MCF 10A (cell line): ENCODE measurements around the gene TIA1. TPM values are rescaled to one million over a fixed set of nuclear protein-coding genes. Genes with fewer than 3 reads are reported as not detected.
A peak's percentile ranks its signal among the peaks of the same experiment; 100 is the strongest.

Source experiments
- BruUV-seq: library from RNA; stranded (reverse); fragments of 400-500 nt; replicated peaks from 2 replicates; lab custom pipeline; 2021; lab: Mats Ljungman, UMichigan
- CTCF ChIA-PET: fragments of 300-600 bp; sonication (Branson Sonifier 250); formaldehyde crosslinking; extraction: SDS; loops from one replicate; lab custom pipeline; 2021; ENCODE audit warnings: antibody characterized with exemption, inconsistent platforms; lab: Yijun Ruan, JAX
- POLR2A ChIA-PET: fragments of 300-600, 350-650 bp; sonication (Branson Sonifier 250); formaldehyde crosslinking; extraction: SDS; loops from one replicate; lab custom pipeline; 2020; ENCODE audit warnings: antibody characterized with exemption, inconsistent platforms; lab: Yijun Ruan, JAX
- DNase-seq: peaks from one replicate; pipeline ENCODE4 v3.0.0-alpha.2; 2018; ENCODE audit not compliant: unreplicated experiment
- H3K27ac Mint-ChIP-seq: one replicate; pipeline ENCODE4 v1.8.0; 2022; ENCODE audit warnings: mild to moderate bottlenecking, low read depth, mixed read lengths; ENCODE audit not compliant: unreplicated experiment
- H3K27me3 Mint-ChIP-seq: one replicate; pipeline ENCODE4 v1.8.0; 2022; ENCODE audit warnings: mixed read lengths; ENCODE audit not compliant: insufficient read depth, unreplicated experiment
- H3K36me3 Mint-ChIP-seq: one replicate; pipeline ENCODE4 v1.8.0; 2022; ENCODE audit warnings: mild to moderate bottlenecking, moderate library complexity, mixed read lengths; ENCODE audit not compliant: insufficient read depth, unreplicated experiment
- H3K4me1 Mint-ChIP-seq: one replicate; pipeline ENCODE4 v1.8.0; 2022; ENCODE audit warnings: mixed read lengths; ENCODE audit not compliant: insufficient read depth, unreplicated experiment
- H3K4me3 Mint-ChIP-seq: one replicate; pipeline ENCODE4 v1.8.0; 2022; ENCODE audit warnings: mild to moderate bottlenecking, moderate library complexity, mixed read lengths; ENCODE audit not compliant: unreplicated experiment
- H3K9me3 Mint-ChIP-seq: one replicate; pipeline ENCODE4 v1.8.0; 2022; ENCODE audit warnings: mixed read lengths; ENCODE audit not compliant: unreplicated experiment
- CTCF ChIP-seq: fragments of 200-600 bp; IDR thresholded peaks from one replicate; pipeline ENCODE4 v1.8.0; 2022; ENCODE audit warnings: antibody characterized with exemption, mild to moderate bottlenecking; ENCODE audit not compliant: unreplicated experiment
- intact Hi-C: fragments of 100-400 bp; cut with micrococcal nuclease; formaldehyde crosslinking; loops from 2 replicates; pipeline ENCODE4 v1.14.1; 2022
- total RNA-seq: library from RNA; stranded (reverse); gene quantifications from 2 replicates; pipeline ENCODE4 v1.2.3, GENCODE V29; 2022

The TIA1 gene
- total RNA-seq, 1 experiment from 2014 or later: 75.7 TPM

- Mint-ChIP-seq H3K4me3 (peak overlapping the region; percentile 82), H3K27me3 (no peaks in the 10 kb centered on the region), H3K27ac (peak overlapping the region; percentile 86), H3K9me3 (no peaks in the 10 kb centered on the region), H3K4me1 (peaks cover 15% of the 10 kb centered on the region), H3K36me3 (peaks cover 15% of the 10 kb centered on the region)
- CTCF ChIA-PET: interaction anchor here (0.5 kb wide), 1 partner anchor 324 kb away, joined by 3 read pairs; no protein-coding TSS in a partner anchor
- peak; percentile 37 for DNase-seq
- TF ChIP-seq CTCF: no peak
- POLR2A ChIA-PET: interaction anchor here (0.7 to 4.1 kb wide), 22 partner anchors 9 to 1108 kb away, joined by 3 to 47 read pairs (median 6); partner anchors contain the start of genes C2orf42, MXD1, NAGK and PCYOX1
- BruUV-seq: no TSS peak
- intact Hi-C loops: loop anchor here (1.0 to 5.0 kb wide), 4 partner anchors 45 to 333 kb away; partner anchors contain the start of genes MXD1, PCBP1 and SNRPG
Observed at GRCh38 chr2:70247364-70248180, 856 bp downstream of the TIA1 start.

GRCh38 chr2:70243806-70244584, 4.4 kb downstream of the TIA1 start:
- no peaks in the 10 kb centered on the region for H3K9me3 Mint-ChIP-seq
- intact Hi-C loops: no loop called here
- no peak overlapping the region for H3K4me3 Mint-ChIP-seq
- ChIA-PET POLR2A (interaction anchor here (0.5 to 1.1 kb wide), 2 partner anchors 91 to 328 kb away, joined by 3 read pairs; no protein-coding TSS in a partner anchor), CTCF (interaction anchor here (1.0 kb wide), 1 partner anchor 24 kb away, joined by 3 read pairs; no protein-coding TSS in a partner anchor)
- peaks cover 28% of the 10 kb centered on the region for H3K36me3 Mint-ChIP-seq
- no peaks in the 10 kb centered on the region for H3K27me3 Mint-ChIP-seq
- no TSS peak for BruUV-seq
- TF ChIP-seq CTCF: no peak
- H3K27ac Mint-ChIP-seq: peak overlapping the region; percentile 5
- DNase-seq: no peak
- H3K4me1 Mint-ChIP-seq: peaks cover 15% of the 10 kb centered on the region

- TF ChIP-seq CTCF: no peak
- intact Hi-C loops: no loop called here
- H3K9me3 Mint-ChIP-seq: no peaks in the 10 kb centered on the region
- H3K36me3 Mint-ChIP-seq: peaks cover 30% of the 10 kb centered on the region
- no peak overlapping the region for H3K27ac Mint-ChIP-seq
- CTCF ChIA-PET: interaction anchor here (1.0 kb wide), 1 partner anchor 22 kb away, joined by 3 read pairs; no protein-coding TSS in a partner anchor
- POLR2A ChIA-PET: interaction anchor here (0.7 to 1.0 kb wide), 2 partner anchors 31 to 51 kb away, joined by 3 read pairs; partner anchors contain the start of gene SNRPG
- BruUV-seq: no TSS peak
- H3K4me1 Mint-ChIP-seq: peaks cover 15% of the 10 kb centered on the region
- no peak overlapping the region for H3K4me3 Mint-ChIP-seq
- no peak for DNase-seq
- no peaks in the 10 kb centered on the region for H3K27me3 Mint-ChIP-seq
Observed at GRCh38 chr2:70242552-70242951, 5.9 kb downstream of the TIA1 start.

- CTCF ChIA-PET: no interaction called here
- no peak overlapping the region for H3K4me3 Mint-ChIP-seq
- POLR2A ChIA-PET: interaction anchor here (0.5 to 1.1 kb wide), 2 partner anchors 42 to 354 kb away, joined by 3 read pairs; no protein-coding TSS in a partner anchor
- peaks cover 16% of the 10 kb centered on the region for H3K4me1 Mint-ChIP-seq
- H3K9me3 Mint-ChIP-seq: no peaks in the 10 kb centered on the region
- no TSS peak for BruUV-seq
- peaks cover 36% of the 10 kb centered on the region for H3K36me3 Mint-ChIP-seq
- no peak for TF ChIP-seq CTCF
- DNase-seq: no peak
- H3K27me3 Mint-ChIP-seq: no peaks in the 10 kb centered on the region
- intact Hi-C loops: no loop called here
- H3K27ac Mint-ChIP-seq: no peak overlapping the region
Observed at GRCh38 chr2:70241340-70241739, 7.1 kb downstream of the TIA1 start.
